Activated T-cell treated with anti-CD3 and anti-CD28 coated beads, Interleukin-2, amount 50 U/mL, for 4 hours (primary cell): ENCODE results near the gene DVL3. TPM values are rescaled to one million over a fixed set of nuclear protein-coding genes. Genes with fewer than 3 reads are reported as not detected.
A peak's percentile ranks its signal among the peaks of the same experiment; 100 is the strongest.

ENCODE experiments used
- ATAC-seq, 2 donors: fragments of 200-7000 bp; cut with Tn5 transposase; one replicate each; pipeline ENCODE4 v1.10.0; 2021
- DNase-seq: peaks from one replicate; pipeline ENCODE4 v3.0.0-alpha.2; 2020
- H3K27me3 Mint-ChIP-seq: one replicate; pipeline ENCODE4 v1.8.0; 2021; ENCODE audit warnings: low read depth, mixed read lengths
- H3K36me3 Mint-ChIP-seq: one replicate; pipeline ENCODE4 v1.8.0; 2022; ENCODE audit warnings: mixed read lengths; ENCODE audit not compliant: insufficient read depth
- H3K4me1 Mint-ChIP-seq: one replicate; pipeline ENCODE4 v1.8.0; 2021; ENCODE audit warnings: low read depth, mixed read lengths
- H3K4me3 Mint-ChIP-seq: one replicate; pipeline ENCODE4 v1.8.0; 2021; ENCODE audit warnings: mild to moderate bottlenecking, moderate library complexity, mixed read lengths
- H3K9me3 Mint-ChIP-seq: one replicate; pipeline ENCODE4 v1.8.0; 2021; ENCODE audit warnings: mixed read lengths
- total RNA-seq, 3 donors: library from RNA; stranded (reverse); gene quantifications; one replicate each; pipeline ENCODE4 v1.2.1, GENCODE V29; 2021

Gene DVL3
- total RNA-seq, 3 donors from 2014 or later, result 38.7 to 46.4 (median 40.3) TPM

DNA sequence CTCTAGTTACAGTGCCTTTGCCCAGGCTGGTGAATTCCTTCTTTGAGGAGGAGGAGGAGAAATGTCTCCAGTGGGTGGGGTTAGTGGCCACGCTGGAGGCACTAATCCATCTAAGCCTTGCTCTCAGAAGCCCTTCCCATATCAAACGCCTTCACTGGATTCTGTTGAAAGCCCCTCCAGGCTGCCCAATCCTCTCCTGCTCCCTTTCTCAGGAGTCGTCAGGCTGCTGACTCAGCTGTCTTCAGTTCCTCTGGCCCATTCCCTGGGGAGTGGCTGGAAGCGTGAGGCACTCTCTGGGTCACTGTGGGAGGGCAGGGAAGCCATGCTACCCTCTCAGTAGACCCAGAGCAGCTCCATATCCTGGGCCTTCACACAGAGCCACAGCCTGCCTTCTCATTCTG is 22.2 kb downstream of the DVL3 start:
- DNase-seq, result no peak
- Mint-ChIP-seq H3K27me3 (no peaks in the 10 kb centered on the region), H3K4me1 (peaks cover 34% of the 10 kb centered on the region), H3K4me3 (no peak overlapping the region), H3K9me3 (no peaks in the 10 kb centered on the region), H3K36me3 (peaks cover 37% of the 10 kb centered on the region)
- ATAC-seq, result no peak

DNA sequence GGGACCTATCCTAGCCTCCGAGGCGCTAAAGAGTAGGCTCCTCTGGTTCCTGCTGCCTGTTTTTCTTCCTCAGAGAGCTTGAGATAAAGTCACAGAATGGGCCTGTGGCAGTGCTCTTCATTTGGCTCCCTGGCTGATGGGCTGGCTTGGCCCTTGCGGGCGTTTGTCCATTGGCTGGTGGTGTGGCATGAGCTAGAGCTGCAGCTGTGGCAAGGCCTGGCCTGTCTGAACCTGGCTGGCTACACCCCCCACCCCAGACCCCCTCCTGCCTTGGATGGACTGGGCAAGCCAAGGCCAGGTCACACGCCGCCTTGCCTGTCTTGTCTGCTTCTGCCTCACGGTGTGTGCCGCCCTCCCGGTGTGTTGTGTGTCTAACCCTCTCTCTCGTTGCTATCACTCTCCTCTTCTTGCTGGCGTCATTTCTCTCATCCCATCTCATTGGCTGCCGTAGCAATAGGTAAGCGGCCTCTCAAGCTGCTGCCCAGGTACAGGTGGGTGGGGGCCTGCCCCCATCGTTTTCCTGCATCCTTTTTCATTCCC is 22.7 kb downstream of the DVL3 start:
- Mint-ChIP-seq H3K27me3 (no peaks in the 10 kb centered on the region), H3K4me1 (peaks cover 34% of the 10 kb centered on the region), H3K9me3 (no peaks in the 10 kb centered on the region), H3K36me3 (peaks cover 39% of the 10 kb centered on the region), H3K4me3 (no peak overlapping the region)
- no peak for ATAC-seq
- no peak for DNase-seq

DNA sequence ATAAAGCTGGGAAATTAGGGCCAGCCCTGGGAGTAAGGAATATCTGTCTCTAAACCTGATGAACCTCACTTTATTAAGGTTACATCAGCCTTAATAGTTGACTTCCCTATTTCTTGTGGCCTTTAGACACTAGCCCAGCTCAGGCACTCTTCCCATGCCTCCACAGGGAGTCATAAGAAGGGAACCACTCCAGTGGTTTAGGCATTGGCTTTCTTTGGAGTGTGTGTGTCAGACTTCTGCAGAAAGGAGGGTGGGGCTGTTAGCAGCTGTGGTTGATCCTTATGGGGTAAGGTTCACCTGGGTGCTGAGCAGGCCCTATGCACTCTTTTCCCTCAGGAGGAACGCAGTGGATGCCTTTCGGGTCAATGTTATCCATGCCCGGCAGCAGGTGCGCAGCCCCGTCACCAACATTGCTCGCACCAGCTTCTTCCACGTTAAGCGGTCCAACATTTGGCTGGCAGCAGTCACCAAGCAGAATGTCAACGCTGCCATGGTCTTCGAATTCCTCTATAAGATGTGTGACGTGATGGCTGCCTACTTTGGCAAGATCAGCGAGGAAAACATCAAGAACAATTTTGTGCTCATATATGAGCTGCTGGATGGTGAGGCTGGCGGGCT is 23.5 kb downstream of the DVL3 start:
- DNase-seq, result no peak
- ATAC-seq, result no peak
- peaks cover 33% of the 10 kb centered on the region for H3K4me1 Mint-ChIP-seq
- no peaks in the 10 kb centered on the region for H3K27me3 Mint-ChIP-seq
- peaks cover 41% of the 10 kb centered on the region for H3K36me3 Mint-ChIP-seq
- H3K4me3 Mint-ChIP-seq, result no peak overlapping the region
- H3K9me3 Mint-ChIP-seq, result no peaks in the 10 kb centered on the region

DNA sequence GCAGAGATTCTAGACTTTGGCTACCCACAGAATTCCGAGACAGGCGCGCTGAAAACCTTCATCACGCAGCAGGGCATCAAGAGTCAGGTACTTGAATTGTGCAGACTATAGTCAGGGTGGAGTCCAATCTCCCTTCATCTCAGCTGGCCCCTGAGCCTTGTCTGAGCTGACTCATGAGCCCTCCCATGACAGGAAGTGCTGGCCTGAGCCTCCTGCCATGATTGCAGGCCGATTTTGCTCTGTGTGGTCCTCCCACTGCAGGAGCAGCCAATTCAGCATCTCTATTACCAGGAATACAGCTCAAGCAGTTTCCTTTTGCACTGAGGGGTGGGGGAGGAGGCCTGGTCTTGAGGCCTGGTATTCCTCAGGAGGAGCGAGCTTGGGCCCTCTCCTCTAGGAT is 25.0 kb downstream of the DVL3 start:
- H3K4me3 Mint-ChIP-seq, result no peak overlapping the region
- H3K9me3 Mint-ChIP-seq, result no peaks in the 10 kb centered on the region
- H3K4me1 Mint-ChIP-seq, result peaks cover 30% of the 10 kb centered on the region
- no peak for ATAC-seq
- H3K36me3 Mint-ChIP-seq, result peaks cover 49% of the 10 kb centered on the region
- no peaks in the 10 kb centered on the region for H3K27me3 Mint-ChIP-seq
- no peak for DNase-seq

DNA sequence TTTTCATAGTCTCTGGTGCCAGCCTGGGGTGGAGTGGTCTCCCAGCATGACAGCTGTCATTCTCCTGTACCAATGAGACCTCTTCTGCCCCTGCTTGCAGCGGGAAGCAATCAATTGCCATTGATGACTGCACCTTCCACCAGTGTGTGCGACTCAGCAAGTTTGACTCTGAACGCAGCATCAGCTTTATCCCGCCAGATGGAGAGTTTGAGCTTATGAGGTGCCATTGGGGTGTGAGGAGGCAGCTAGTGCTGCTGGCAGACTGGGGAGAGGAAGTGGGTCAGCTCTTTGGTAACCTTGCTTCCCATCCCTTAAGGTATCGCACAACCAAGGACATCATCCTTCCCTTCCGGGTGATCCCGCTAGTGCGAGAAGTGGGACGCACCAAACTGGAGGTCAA is 26.4 kb downstream of the DVL3 start:
- peaks cover 49% of the 10 kb centered on the region for H3K36me3 Mint-ChIP-seq
- ATAC-seq, result no peak
- no peak for DNase-seq
- H3K4me1 Mint-ChIP-seq, result peaks cover 24% of the 10 kb centered on the region
- no peaks in the 10 kb centered on the region for H3K27me3 Mint-ChIP-seq
- H3K4me3 Mint-ChIP-seq, result no peak overlapping the region
- no peaks in the 10 kb centered on the region for H3K9me3 Mint-ChIP-seq

DNA sequence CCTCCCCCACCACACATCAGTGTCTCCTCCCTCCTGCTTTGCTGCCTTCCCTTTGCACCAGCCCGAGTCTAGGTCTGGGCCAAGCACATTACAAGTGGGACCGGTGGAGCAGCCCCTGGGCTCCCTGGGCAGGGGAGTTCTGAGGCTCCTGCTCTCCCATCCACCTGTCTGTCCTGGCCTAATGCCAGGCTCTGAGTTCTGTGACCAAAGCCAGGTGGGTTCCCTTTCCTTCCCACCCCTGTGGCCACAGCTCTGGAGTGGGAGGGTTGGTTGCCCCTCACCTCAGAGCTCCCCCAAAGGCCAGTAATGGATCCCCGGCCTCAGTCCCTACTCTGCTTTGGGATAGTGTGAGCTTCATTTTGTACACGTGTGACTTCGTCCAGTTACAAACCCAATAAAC is 28.5 kb downstream of the DVL3 start:
- H3K9me3 Mint-ChIP-seq, result no peaks in the 10 kb centered on the region
- no peak overlapping the region for H3K4me3 Mint-ChIP-seq
- ATAC-seq, result no peak
- H3K36me3 Mint-ChIP-seq, result peaks cover 55% of the 10 kb centered on the region
- H3K4me1 Mint-ChIP-seq, result peaks cover 28% of the 10 kb centered on the region
- no peaks in the 10 kb centered on the region for H3K27me3 Mint-ChIP-seq
- no peak for DNase-seq

DNA sequence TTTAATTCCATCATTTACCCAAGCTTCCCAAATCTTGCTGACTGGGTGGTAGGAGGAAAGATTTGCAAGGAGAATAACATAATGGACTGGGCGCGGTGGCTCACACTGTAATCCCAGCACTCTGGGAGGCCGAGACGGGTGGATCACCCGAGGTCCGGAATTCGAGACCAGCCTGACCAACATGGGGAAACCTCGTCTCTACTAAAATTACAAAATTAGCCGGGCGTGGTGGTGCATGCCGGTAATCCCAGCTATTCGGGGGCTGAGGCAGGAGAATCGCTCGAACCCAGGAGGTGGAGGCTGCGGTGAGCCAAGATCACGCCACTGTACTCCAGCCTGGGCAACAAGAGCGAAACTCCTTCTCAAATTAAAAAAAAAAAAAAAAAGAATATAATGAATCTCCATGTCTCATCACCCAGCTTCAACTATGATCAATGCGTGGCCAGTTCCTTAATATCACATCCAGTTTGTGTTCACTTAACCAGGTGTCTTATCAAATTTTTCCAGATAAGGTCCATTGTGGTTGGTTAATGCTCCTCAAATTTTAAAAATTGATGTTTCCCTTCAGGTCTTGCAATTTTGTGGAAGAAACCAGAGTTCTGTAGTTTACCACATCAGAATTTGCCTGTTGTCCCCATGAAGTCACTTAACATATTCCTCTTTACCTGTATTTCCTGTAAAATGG is 29.5 kb downstream of the DVL3 start:
- H3K36me3 Mint-ChIP-seq, result peaks cover 54% of the 10 kb centered on the region
- H3K4me3 Mint-ChIP-seq, result peak overlapping the region; percentile 99
- no peaks in the 10 kb centered on the region for H3K27me3 Mint-ChIP-seq
- no peaks in the 10 kb centered on the region for H3K9me3 Mint-ChIP-seq
- H3K4me1 Mint-ChIP-seq, result peaks cover 30% of the 10 kb centered on the region
- DNase-seq (no peak), ATAC-seq (no peak)

DNA sequence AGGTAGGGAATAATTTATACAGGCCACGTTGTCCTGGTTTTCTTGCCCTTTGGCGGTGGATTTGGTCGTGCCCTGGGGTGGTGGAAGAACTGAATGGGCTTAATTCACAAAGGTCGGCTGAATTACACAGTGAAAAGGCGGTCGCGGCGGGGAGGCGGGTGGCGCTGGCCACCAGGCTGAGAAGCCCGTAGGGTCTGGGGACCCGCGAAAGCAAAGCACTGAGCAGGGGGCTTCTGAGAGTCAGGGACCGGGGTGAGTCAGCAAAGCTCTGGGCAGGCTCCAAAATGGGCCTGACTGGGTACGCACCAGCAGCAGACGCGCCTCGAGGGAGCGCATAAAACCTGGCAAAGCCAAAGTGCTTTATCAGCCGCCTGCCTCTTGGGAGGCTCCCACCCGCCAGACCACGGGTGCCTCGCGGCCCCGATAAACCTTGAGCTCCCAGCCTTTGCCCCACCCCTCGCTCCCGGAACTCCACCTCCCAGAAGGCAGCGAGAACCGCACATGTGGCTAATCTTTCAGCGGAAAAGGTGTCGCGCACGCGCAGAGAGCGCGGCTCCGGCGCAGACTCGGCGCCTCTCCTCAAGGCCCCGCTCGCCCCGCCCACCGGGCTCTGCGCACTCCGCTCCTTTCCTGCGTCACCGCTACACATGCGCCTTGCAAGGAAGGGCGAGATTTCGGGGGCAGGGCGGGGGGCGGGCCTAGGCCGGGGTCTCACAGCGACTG is 30.4 kb downstream of the DVL3 start:
- Mint-ChIP-seq H3K4me3 (peak overlapping the region; percentile 99), H3K4me1 (peaks cover 33% of the 10 kb centered on the region), H3K36me3 (peaks cover 51% of the 10 kb centered on the region), H3K9me3 (no peaks in the 10 kb centered on the region), H3K27me3 (no peaks in the 10 kb centered on the region)
- ATAC-seq, result peak; percentile 90 to 91
- DNase-seq, result peak; percentile 99

DNA sequence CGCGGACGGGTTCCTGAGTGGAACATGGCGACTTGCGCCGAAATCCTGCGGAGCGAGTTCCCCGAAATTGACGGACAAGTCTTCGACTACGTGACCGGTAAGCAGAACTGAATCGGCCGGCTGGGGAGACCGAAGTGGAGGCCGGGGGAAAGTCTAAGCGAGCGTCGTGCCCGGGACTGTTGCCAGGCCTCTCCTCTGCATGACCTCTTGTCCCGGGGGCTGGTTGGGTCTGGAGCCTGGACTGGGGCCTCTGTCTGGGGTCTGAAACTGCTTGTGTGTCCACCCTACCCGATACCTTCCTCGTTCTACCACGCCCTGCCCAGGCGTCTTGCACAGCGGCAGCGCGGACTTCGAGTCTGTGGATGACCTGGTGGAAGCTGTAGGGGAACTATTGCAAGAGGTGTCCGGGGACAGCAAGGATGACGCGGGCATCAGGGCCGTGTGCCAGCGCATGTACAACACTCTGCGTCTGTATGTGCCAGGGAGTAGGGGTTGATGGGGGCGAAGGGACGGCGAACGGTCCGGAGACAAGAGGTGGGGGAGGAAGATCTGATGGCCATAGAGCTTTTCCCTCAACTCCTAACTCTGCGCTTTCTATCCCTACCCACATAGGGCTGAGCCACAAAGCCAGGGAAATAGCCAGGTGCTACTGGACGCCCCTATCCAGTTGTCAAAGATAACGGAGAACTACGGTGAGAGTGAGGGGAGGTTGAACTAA is 31.2 kb downstream of the DVL3 start, which contains the start of gene ABCF3:
ABCF3 (plus strand) TSS at position 16 of the 718 bp plus-strand sequence; CDS start at position 25, 9 bp downstream.
- ATAC-seq (peak; percentile 27), DNase-seq (no peak)
- Mint-ChIP-seq H3K36me3 (peaks cover 45% of the 10 kb centered on the region), H3K4me3 (peak within 1 kb of the TSS; percentile 99), H3K4me1 (peaks cover 33% of the 10 kb centered on the region), H3K27me3 (no peaks in the 10 kb centered on the region), H3K9me3 (no peaks in the 10 kb centered on the region)

DNA sequence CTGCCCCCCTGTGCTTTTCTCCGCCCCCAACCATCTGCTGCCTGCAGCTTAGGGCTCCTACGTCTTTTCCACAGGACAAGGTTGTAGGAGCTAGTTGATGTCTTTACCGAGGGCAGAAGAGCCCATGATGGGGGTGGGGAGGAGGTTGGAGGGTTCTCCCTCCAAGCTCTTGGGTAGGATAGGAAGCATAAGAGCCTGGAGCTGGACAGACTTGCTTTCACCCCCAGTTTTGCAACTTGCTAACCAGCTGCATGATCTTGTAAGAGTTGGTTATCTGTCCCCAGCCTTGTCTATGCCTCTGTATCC is 31.7 kb downstream of the DVL3 start:
- H3K27me3 Mint-ChIP-seq, result no peaks in the 10 kb centered on the region
- H3K4me3 Mint-ChIP-seq, result peak overlapping the region; percentile 99
- ATAC-seq (no peak), DNase-seq (no peak)
- H3K4me1 Mint-ChIP-seq, result peaks cover 33% of the 10 kb centered on the region
- H3K36me3 Mint-ChIP-seq, result peaks cover 42% of the 10 kb centered on the region
- no peaks in the 10 kb centered on the region for H3K9me3 Mint-ChIP-seq

DNA sequence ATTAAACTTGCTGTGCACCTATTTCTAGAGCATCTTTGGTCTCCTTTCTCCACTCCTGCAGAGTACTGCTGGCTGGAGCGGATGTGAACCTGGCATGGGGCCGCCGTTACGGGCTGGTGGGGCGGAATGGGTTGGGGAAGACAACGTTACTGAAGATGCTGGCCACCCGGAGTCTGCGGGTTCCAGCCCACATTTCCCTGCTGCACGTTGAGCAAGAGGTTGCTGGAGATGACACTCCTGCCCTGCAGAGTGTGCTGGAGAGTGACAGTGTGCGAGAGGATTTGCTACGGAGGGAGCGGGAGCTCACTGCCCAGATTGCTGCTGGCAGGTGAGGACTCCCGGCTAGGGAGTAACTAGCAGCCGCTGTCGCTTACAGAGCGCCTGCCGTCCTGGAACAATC is 32.9 kb downstream of the DVL3 start:
- H3K4me1 Mint-ChIP-seq, result peaks cover 33% of the 10 kb centered on the region
- H3K4me3 Mint-ChIP-seq, result peak overlapping the region; percentile 99
- H3K27me3 Mint-ChIP-seq, result no peaks in the 10 kb centered on the region
- no peaks in the 10 kb centered on the region for H3K9me3 Mint-ChIP-seq
- DNase-seq (no peak), ATAC-seq (no peak)
- peaks cover 40% of the 10 kb centered on the region for H3K36me3 Mint-ChIP-seq

DNA sequence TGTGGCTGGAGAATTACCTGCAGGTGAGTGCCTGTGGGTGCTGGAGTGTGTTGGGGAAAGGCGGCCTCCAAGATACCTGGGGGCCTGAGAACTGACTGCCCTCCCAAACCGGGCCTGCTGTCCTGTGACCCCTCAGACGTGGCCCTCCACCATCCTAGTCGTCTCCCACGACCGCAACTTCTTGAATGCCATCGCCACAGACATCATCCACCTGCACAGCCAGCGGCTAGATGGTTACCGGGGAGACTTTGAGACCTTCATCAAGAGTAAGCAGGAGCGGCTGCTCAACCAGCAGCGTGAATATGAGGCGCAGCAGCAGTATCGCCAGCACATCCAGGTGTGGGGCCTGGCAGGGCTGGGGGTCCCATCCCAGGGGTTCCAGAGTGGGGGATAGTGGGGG is 34.2 kb downstream of the DVL3 start:
- H3K4me1 Mint-ChIP-seq, result peaks cover 33% of the 10 kb centered on the region
- no peak for DNase-seq
- no peak overlapping the region for H3K4me3 Mint-ChIP-seq
- no peak for ATAC-seq
- no peaks in the 10 kb centered on the region for H3K9me3 Mint-ChIP-seq
- H3K27me3 Mint-ChIP-seq, result no peaks in the 10 kb centered on the region
- H3K36me3 Mint-ChIP-seq, result peaks cover 44% of the 10 kb centered on the region

DNA sequence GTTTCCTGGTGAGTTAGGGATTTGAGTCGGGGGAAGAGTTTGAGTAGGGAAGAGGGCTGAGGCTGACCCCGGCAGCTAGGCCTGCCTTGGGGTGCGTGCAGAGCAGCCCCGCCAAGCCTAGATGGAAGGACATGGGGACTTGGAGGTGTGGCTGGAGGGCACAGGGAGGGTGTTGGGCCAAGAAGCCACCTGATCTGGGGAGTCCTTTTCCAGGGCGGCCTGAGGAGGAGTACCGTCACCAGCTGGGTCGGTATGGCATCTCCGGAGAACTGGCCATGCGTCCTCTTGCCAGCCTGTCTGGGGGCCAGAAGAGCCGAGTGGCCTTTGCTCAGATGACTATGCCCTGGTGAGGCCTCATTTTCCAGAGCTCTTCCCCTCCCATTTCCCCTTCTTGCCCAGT is 37.7 kb downstream of the DVL3 start:
- ATAC-seq (no peak), DNase-seq (no peak)
- Mint-ChIP-seq H3K9me3 (no peaks in the 10 kb centered on the region), H3K27me3 (no peaks in the 10 kb centered on the region), H3K4me3 (no peak overlapping the region), H3K4me1 (peaks cover 13% of the 10 kb centered on the region), H3K36me3 (peaks cover 36% of the 10 kb centered on the region)

DNA sequence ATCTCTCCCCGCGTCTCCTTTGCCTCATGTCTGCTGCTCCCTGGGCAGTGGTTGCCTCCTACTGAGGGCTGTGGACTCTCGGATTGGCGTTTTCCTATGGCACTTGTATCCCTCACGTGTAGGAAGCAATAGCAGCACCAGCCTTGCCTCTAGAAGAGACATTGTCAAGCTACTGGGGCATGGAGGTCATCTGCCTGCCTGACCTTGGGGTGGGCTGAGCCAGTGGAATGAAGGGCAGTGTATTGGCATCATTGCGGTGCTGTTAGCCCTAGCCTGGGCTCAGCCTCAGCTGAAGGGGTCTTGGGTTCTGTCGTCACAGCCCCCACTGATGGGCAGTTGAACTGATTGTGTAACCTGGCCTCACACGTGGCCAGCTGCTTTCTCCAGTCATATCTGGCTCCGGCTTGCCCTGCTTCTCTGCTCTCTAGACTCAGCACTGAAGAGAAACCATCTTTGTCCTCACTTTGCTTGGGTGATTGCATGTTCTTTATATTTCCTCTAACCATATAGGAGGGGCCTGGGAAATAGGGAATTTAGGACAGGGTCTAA is 38.9 kb downstream of the DVL3 start:
- no peak for ATAC-seq
- no peak for DNase-seq
- H3K4me1 Mint-ChIP-seq, result peaks cover 3% of the 10 kb centered on the region
- H3K9me3 Mint-ChIP-seq, result no peaks in the 10 kb centered on the region
- no peak overlapping the region for H3K4me3 Mint-ChIP-seq
- H3K27me3 Mint-ChIP-seq, result no peaks in the 10 kb centered on the region
- peaks cover 27% of the 10 kb centered on the region for H3K36me3 Mint-ChIP-seq
